Stimulated activated CD8-positive, alpha-beta memory T cell treated with anti-CD3 and anti-CD28 coated beads, Interleukin-4, amount 100 ng/mL, for 48 hours (primary cell): ENCODE results near the gene B3GNT4.
"Not testable (repeated sequence)": the region's sequence is repeated elsewhere in the genome, so short reads cannot be mapped to it uniquely, and the experiment has no call there.

Experiments
- DNase-seq: peaks from one replicate; pipeline ENCODE4 v3.0.0-alpha.2; 2020

B3GNT4 gene

DNA sequence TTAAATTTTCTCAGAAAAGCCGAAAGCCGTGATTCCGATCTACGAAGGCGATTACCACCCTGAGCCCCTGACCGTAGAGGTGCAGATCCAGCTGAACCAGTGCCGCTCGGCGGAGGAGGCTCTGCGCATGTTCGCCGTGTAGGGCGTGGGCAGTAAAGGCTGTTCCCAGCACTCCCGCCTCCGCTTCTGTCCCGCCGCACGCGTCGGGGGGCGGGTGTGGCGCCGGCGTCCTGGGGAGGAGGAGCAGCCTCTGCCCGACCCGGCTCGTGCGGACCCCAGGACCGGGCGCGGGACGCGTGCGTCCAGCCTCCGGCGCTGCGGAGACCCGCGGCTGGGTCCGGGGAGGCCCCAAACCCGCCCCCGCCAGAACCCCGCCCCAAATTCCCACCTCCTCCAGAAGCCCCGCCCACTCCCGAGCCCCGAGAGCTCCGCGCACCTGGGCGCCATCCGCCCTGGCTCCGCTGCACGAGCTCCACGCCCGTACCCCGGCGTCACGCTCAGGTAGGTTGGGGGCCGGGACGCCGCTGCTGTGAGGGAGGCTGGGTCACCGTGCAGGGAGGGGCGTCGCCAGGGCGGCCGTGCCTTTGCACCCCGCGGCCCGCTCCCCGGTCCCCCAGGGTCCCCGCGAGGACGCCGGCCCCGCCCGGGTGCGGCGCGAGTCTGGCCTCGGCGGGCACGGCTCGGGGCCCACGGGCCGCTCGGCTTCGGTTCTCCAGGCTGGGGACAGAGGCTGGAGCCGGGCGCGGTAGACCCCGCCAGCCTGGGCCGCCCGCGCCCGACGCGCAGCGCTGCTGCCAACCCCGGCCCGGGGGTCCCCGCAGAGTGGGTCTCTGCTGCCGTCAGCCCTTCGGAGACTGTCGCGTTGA lies at the start of gene B3GNT4:
TSS of gene B3GNT4 (plus strand) at position 409 of the 866 bp plus-strand sequence. CDS start 910 bp downstream, outside the sequence.
- DNase-seq = peak; percentile 76

DNA sequence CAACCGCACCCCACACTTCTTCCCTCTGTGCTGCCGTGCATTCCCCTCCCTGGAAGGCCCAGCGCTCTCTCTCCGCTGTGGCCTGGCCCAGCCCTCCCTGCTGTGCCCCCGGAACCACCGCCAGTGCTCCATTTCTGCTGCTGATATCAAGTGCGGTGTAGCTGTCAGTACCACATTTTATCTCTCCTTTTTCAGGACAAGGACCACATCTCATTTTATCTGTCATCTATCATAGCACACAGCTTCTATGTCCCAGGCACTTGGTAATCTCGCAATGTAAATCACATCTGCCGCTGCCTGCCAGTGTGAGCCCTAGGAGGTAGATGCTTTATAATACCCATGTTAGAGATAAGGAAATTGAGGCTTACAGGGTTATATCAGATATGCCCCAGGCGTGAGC lies 47.8 kb upstream of the B3GNT4 start:
- DNase-seq = no peak

DNA sequence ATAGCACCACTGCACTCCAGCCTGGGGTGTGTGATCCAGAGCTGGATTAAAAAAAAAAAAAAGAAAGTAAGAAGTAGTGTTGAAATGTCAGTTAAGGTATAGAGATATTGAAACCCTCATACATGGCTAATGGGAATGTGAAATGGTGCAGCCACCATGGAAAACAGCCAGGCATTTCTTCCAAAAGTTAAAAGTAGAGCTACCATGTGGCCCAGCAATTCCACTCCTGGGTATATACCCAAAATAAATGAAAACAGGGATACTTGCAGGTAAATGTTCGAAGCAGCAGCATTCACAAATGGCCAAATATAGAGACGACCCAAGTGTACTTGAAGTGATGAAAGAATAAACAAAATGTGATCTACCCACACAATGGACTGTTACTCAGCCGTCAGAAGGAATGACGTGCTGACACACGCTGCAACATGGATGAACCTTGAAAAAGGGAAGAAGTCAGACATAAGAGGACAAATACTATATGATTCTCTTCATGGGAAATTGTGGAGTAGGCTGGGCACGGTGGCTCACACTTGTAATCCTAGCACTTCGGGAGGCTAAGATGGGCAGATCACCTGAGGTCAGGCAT lies 44.7 kb upstream of the B3GNT4 start:
- DNase-seq = no peak

DNA sequence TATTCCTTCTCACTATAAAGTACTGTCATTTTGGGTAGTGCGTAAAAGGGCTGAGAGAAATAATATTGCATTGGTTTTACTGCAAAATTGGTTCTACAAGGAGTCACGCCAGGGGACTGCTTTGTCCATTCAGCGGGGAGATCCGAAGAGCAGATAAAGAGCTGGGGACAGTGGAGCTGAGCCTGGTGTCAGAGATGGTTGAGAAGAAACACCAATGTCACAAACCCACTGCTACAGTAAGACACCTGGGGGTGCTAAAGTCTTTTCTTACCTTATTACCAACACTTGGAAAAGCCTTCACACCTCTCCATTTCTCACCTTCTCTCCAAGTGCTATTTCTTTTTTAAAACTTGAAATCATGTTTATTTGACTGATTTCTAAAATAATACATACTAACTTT lies 43.6 kb upstream of the B3GNT4 start:
- no peak for DNase-seq

DNA sequence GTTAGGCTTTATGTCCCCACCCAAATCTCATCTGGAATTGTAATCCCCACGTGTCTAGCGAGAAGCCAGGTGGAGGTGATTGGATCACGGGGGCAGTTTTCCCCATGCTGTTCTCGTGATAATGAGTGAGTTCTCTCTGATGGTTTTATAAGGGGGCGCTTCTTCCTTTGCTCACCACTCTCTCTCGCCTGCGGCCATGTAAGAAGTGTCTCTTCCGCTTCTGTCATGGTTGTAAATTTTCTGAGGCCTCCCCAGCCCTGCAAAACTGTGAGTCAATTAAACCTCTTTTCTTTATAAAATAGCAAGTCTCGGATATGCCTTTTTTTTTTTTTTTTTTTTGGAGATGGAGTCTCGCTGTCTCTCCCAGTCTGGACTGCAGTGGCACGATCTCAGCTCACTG lies 42.7 kb upstream of the B3GNT4 start:
- no peak for DNase-seq

DNA sequence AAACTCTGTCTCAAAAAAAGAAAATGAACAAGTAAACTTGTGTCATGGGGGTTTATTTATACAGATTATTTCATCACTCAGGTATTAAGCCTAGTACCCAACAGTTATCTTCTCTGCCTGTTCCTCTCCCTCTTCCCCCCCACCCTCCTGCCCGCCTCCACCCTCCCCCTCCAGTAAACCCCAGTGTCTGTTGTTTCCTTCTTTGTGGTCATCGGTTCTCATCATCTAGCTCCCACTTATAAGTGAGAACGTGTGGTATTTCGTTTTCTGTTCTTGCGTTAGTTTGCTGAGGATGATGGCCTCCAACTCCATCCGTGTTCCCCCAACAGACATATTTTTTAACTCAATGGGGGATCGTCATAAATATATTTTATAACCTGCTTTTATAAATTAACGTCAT lies 41.8 kb upstream of the B3GNT4 start:
- DNase-seq = no peak

DNA sequence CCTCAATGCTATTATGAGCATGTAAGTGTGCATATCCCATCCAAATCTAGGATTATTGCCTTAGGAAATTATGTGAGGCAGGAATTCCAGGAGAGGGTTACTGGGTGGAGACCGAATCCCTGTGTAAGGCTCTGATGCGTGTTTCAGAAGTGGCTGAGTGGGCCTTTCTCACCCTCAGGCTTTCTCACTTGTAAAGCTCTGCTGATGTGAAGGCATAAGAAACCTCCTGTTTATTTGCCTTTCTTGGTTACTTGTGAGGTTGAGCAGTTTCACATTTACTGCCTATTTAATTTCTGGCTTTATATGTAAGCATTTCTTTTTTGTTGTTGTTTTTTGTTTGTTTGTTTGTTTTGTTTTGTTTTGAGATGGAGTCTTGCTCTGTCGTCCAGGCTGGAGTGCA lies 40.5 kb upstream of the B3GNT4 start:
- no peak for DNase-seq

DNA sequence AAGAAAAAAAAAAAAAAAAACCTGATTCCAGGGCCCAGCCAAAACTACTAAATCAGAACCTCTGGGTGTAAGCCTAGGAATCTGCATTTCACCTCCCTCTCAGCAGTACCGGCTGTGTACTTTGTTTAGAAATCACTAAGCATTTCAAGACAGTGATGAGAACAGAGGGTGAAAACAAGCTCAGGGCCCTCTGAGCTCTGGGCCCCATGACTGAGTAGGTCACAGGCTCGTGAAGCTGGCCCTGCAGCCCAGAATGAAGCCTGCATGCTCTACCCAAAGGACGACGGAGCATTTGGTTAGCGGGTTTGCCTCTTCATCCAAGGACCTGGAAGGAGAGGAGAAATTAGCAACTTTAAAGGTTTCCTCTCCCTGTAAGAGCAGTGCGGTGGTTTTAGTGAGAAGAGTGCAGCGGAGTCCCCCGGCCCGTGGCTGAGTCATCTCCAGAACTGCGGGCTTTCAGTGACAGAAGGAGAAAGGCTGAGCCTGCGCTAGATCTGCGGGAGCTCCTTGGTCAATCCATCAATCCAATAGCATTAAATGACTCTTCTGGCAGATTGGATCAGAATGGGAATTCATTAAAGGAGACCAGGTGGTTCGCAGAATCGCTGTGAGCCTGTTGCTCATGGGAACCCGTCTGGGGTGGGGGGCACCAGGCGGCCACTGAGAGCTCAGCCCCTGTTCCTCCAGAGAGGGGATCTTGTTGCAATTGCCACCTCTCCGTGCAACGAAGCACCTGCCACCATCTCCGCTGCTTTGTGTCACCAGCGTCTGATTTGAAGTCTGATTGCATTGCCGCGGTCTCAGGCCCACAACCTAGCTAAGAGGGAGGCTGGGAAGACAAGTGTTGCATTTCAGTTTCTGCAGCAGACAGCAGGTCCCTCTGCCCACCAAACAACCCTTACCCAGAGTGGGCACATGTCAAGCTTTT lies 36.8 kb upstream of the B3GNT4 start:
- peak; percentile 83 for DNase-seq

DNA sequence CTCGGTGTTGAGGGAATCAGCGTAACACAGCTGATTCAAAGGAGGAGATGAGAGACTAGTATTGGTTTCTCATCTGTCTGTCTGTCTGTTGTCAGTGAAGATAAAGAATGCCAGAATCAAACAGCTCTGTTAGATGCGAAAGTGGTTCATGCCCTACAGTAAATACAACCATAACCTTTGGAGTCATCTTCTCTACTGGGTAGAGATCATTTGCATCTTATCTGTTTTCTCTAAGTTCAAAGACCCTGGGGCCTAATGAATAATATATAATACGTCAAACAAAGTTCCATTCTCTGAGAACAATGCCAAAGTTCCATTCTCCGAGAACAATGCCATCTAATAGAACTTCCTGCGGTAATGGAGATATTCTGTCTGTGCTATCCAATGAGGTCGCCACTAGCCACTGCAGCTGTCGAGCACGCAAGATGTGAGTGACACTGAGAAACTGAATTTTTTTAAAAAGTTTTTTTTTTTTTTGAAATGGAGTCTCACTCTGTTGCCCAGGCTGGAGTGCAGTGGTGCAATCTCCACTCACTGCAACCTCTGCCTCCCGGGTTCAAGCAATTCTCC lies 36.1 kb upstream of the B3GNT4 start:
- DNase-seq = no peak

DNA sequence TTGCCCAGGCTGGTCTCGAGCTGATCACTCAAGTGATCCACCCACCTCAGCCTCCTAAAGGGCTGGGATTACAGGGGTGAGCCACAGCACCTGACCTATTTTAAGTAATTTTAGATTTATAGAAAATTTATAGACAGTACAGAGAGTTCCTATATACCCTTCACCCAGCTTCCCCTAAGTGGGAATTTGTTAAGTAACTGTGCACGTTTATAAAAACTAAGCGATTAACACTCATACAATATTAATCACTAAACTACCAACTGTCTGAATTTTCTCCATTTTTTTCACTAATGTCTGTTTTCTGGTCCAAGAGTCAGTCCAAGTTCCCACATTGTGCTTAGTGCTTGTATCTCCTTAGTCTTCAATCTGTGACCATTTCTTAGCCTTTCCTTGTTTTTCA lies 35.0 kb upstream of the B3GNT4 start:
- no peak for DNase-seq

DNA sequence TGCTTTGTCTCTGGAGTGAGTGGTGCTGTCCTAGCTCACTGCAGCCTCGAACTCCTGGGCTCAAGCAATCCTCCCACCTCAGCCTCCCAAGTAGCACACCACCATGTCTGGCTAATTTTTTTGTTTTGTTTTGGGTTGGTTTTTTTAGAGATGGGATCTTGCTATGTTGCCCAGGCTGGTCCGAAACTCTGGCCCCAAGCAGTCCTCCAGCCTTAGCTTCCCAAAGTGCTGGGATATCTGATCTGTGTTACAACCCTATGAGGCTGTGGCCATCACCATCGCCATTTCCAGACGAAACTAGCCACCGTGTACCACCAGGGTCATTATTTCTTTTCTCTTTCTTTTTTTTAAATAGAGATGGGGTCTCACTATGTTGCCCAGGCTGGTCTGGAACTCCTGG lies 32.1 kb upstream of the B3GNT4 start:
- no peak for DNase-seq

DNA sequence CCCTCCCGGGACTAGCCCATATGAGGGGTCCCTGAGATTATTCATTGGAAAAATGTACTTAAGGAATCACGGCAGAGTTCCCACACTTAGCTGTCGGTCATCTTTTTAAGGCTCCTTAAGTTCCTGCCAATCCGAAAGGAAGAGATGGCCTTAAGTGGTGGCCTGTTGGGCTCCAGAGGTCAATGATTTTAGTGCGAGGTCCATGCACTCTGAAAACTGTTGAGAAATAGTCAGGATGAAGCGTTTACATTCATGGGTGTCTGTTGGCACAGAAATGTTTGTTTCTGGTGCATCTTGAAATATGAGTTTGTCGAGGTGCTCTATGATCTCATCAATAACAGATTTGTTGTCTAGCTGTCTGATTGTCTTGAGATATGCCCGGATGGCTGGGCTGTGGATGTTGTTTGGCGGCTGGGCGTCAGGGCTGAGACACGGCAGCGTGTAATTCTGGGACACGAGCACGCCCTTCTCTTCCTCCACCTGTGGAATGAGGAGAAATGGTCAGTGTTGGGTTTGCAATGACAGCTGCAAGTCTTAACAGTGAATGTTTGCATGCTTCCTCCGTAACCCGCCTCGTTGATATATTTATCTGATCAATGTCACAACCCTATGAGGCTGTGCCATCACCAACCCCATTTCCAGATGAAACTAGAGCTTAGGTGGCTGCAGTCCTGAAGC lies 31.1 kb upstream of the B3GNT4 start:
- DNase-seq = no peak

DNA sequence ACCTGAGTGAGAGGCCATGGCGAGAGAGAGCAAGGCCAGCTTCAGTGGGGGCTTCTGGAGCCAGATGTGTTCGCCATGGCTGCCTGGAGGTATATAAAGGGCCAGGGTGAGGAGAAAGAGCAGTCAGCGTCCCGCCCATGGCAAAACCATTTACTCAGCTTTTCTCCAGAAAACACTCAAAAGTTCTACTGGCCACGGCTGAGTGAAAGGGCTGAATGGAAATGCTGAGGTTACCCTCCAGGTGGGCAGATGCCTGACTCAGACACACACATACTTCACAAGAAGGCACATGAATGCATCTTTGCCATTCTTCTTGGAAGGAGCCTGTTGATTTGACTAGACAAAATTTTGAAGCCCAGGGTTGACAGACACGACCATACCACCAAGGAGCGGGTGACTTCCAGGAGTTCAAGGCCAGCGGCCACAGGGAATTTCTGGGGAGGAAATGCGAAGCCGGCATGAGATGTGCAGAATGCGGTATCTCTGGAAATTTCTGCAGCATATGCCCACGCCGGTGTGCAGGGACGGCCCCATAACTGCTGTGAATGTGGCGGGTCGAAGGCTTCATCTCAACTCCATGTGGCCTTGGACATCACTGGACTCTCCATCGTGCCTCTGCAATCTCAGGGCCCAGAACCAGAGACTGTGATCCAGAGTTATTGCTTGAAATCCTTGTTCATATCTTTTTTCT lies 29.2 kb upstream of the B3GNT4 start, which contains the start of gene IL31:
TSS of gene IL31 (minus strand) at position 67 of the 691 bp plus-strand sequence. CDS start at position 18, 49 bp downstream.
- peak; percentile 69 for DNase-seq

DNA sequence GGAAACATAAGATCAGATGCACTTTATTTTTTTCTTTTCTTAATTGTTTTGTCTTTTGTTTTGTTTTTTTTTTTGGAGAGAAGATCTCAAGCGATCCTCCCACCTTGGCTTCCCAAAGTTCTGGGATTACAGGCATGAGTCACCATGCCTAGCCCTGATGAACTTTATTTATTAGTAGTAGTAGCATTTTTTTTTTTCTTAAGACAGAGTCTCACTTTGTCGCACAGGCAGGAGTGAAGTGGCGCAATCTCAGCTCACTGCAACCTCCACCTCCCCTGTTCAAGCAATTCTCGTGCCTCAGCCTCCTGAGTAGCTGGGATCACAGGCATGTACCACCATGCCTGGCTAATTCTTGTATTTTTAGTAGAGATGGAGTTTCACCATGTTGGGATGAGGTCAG lies 27.0 kb upstream of the B3GNT4 start:
- not testable (repeated sequence) for DNase-seq

DNA sequence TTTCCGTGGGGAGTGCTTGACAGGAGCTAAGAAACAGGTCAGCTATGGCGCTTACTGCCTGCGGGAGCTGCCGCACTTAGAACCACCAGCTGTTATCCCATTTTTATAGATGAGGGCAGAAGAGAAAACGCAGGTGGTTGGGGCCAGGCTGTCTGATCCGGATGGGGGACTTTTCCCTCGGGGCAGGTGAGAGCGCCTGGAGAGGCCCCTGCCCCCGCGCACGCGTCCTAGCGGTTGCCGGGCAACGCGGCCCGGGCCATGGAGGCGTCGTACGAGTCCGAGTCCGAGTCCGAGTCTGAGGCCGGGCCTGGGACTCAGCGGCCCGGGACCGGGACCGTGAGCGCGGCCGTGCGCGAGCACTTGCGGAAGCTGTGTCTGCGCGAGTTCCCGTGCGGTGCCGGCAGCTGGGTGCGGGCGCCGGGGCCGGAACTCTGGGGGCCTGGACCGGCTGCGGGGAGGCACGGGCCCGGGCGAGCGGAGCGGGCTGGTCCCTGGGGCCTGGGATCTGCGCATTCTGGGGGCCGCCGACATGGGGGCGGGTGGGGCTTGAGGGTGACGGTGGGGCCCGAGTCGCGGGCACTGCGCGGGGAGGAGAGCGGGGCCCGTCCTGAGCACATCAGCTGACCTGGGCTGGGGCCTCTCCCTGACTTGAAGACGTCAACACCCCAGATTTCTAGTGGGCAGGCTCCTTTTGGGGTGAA lies 20.5 kb upstream of the B3GNT4 start, which contains the start of gene LRRC43:
TSS of gene LRRC43 (plus strand) at position 237 of the 701 bp plus-strand sequence. CDS start at position 259, 22 bp downstream.
- peak; percentile 49 for DNase-seq

DNA sequence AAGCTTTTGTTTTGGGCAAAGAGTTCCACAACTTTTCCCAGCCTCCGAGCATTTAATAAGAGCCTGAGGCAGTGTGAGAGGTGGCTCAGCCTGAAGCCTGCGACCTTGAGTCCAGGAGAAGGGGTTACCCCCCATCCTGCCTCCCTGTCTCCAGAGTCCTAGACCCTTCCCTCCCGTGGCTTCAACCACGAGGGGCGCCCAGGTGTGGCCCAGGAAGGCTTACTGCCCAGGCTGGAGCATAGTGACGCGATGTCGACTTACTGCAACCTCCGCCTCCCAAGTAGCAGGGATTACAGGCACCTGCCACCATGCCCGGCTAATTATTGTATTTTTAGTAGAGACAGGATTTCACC lies 19.9 kb upstream of the B3GNT4 start:
- DNase-seq = no peak

DNA sequence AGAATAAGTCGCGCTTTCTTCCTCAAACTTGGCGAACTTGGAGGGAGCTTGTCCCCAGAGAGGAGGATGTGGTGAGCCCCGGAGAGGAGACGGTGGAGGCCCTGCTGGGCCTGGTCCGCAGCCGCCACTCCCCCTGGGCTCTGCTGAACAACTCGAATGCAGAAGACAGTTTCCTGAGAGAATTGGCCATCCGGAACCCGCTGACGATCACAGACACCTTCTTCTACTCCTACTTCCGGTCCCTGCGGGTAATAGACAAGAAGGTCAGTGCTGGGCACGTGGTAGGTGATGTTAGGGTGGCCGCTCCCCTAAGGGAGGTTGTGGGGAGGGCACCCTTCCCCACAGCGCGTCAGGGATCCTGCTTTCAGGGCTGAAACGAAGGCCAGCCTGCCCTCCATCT lies 19.0 kb upstream of the B3GNT4 start:
- no peak for DNase-seq

DNA sequence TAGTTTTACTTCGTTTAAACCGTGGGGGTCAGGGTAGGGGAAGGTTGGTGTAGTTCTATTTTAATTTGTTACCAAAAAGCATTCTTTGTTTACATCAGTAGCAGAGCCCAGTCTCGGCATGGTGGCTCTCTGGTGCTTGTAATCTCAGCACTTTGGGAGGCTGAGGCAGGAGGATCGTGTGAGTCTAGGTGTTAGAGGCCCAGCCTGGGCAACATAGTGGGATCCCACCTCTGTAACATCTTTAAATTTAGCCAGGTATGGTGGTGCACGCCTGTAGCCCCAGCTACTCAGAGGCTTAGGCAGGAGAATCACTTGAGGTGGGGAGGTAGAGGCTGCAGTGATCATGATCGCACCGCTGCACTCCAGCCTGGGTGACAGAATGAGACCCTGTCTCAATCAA lies 18.4 kb upstream of the B3GNT4 start:
- DNase-seq = no peak

DNA sequence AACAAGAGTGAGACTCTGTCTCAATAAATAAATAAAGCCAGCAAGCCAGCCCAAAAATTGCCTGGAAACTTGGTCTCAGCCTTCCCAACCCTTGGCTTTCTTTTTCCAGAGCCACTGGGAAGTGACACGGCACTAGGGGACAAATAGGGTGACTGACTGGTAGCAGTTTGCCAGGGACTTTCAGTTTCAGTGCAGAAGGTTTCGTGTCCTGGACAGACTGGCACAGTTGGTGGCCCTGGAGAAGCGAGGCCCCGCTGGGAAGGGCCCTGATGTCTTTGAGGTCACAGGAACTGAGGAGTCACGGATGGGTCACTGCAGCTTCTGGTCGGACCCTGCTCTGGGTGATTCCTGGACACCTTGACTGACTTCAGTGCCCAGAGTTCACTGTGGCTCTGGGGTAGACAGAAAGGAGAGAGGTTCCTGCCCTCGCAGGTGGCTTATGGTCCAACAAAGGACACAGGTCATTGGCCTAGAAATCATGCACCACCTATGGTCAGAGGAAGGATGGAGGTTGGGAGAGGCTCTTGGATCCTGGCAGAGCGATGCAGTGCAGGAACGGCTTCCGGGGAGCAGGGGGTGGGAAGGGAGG lies 17.9 kb upstream of the B3GNT4 start:
- DNase-seq = no peak

DNA sequence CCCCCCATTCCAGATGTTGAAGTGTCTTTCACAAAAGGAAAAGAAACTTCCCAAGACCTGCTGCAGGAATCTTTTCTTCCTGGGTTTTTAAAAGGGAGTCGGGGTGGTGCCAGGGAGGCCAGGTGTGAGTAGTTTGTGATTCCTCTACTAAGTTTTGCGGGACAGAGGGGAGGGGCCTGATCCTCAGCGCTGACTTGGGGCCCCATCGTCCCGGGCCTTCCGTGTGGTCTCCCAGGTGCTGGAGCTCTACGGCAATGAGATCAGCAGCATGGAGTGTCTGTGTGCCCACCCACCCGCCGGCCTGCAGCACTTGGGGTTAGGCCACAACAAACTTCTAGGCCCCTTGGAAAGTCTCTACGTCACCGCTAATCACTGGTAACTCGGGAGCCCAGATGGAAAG lies 16.0 kb upstream of the B3GNT4 start:
- DNase-seq = no peak
